ENCODE measurements around the gene BMPR1A.

DNA sequence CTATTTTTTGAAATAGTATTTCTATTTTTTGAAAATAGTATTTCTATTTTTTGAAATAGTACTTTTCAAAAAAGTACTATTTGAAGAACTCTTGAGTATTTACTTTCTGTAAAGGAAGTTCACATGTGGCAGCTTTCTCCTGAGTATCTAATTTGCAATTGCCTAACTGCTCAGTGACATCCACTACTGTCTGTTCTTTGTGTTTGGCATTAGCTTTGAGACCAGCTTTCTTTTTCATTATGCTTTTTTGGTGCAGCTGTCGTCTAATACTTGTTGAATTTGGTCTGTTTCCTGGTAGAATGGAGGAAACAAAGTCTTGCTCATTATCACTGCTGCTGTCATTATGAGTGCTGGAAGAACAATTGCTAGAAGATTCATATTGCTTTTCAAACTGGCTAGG lies 99.1 kb downstream of the BMPR1A start:
- TF ChIP-seq, protein P1, sequence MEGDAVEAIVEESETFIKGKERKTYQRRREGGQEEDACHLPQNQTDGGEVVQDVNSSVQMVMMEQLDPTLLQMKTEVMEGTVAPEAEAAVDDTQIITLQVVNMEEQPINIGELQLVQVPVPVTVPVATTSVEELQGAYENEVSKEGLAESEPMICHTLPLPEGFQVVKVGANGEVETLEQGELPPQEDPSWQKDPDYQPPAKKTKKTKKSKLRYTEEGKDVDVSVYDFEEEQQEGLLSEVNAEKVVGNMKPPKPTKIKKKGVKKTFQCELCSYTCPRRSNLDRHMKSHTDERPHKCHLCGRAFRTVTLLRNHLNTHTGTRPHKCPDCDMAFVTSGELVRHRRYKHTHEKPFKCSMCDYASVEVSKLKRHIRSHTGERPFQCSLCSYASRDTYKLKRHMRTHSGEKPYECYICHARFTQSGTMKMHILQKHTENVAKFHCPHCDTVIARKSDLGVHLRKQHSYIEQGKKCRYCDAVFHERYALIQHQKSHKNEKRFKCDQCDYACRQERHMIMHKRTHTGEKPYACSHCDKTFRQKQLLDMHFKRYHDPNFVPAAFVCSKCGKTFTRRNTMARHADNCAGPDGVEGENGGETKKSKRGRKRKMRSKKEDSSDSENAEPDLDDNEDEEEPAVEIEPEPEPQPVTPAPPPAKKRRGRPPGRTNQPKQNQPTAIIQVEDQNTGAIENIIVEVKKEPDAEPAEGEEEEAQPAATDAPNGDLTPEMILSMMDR (IDR thresholded peaks at IDR 0.05; ENCODE audit: low read depth, low read length) = no peak
- TF ChIP-seq EZH2phosphoT487 (IDR thresholded peaks at IDR 0.05; ENCODE audit: low read depth) = no peak

Measured in OCI-LY3 (cell line).